H9 (cell line): ENCODE data around the gene RNF225. TPM values are rescaled to one million over a fixed set of nuclear protein-coding genes. Genes with fewer than 3 reads are reported as not detected.

Source experiments
- DNase-seq: peaks from one replicate; pipeline ENCODE4 v3.0.0-alpha.2; 2017
- H2AFZ ChIP-seq: one replicate; pipeline ENCODE4 v1.6.1; 2013; ENCODE audit warnings: mild to moderate bottlenecking, low read length, control low read depth, moderate library complexity
- H2AK5ac ChIP-seq: 2 replicates; pipeline ENCODE4 v1.6.1; 2013; ENCODE audit warnings: low read length, control low read depth, mixed read lengths; ENCODE audit not compliant: insufficient read length
- H2BK120ac ChIP-seq: one replicate; pipeline ENCODE4 v1.6.1; 2013; ENCODE audit warnings: low read depth, mild to moderate bottlenecking, low read length, control low read depth, inconsistent platforms; ENCODE audit not compliant: poor library complexity, severe bottlenecking
- H2BK12ac ChIP-seq: 2 replicates; pipeline ENCODE4 v1.6.1; 2013; ENCODE audit warnings: low read length, control low read depth, mixed read lengths, low read depth; ENCODE audit not compliant: insufficient read length
- H2BK15ac ChIP-seq: 2 replicates; pipeline ENCODE4 v1.6.1; 2013; ENCODE audit warnings: low read depth, low read length, control low read depth
- H2BK20ac ChIP-seq: one replicate; pipeline ENCODE4 v1.6.1; 2013; ENCODE audit warnings: low read depth, mild to moderate bottlenecking, low read length, control low read depth, inconsistent platforms; ENCODE audit not compliant: poor library complexity, severe bottlenecking
- H2BK5ac ChIP-seq: 2 replicates; pipeline ENCODE4 v1.6.1; 2013; ENCODE audit warnings: low read length, control low read depth, mixed read lengths; ENCODE audit not compliant: insufficient read length
- H3K14ac ChIP-seq: 2 replicates; pipeline ENCODE4 v1.6.1; 2013; ENCODE audit warnings: low read length, control low read depth; ENCODE audit not compliant: insufficient read depth
- H3K18ac ChIP-seq: 2 replicates; pipeline ENCODE4 v1.6.1; 2013; ENCODE audit warnings: low read depth, mild to moderate bottlenecking, mixed read lengths, low read length, control low read depth; ENCODE audit not compliant: insufficient read length
- H3K23ac ChIP-seq: 2 replicates; pipeline ENCODE4 v1.6.1; 2013; ENCODE audit warnings: low read length, control low read depth, mixed read lengths, low read depth; ENCODE audit not compliant: insufficient read length
- H3K23me2 ChIP-seq: 2 replicates; pipeline ENCODE4 v1.6.1; 2013; ENCODE audit warnings: low read depth, mild to moderate bottlenecking, mixed read lengths, low read length, control low read depth; ENCODE audit not compliant: insufficient read length, poor library complexity, severe bottlenecking
- H3K27ac ChIP-seq: 2 replicates; pipeline ENCODE4 v1.5.1; 2013; ENCODE audit warnings: low read length, control low read depth, mixed read lengths, low read depth; ENCODE audit not compliant: insufficient read length
- H3K27me3 ChIP-seq: 2 replicates; pipeline ENCODE4 v1.6.1; 2013; ENCODE audit warnings: low read length, control low read depth, inconsistent platforms; ENCODE audit not compliant: insufficient read depth
- H3K4ac ChIP-seq: 2 replicates; pipeline ENCODE4 v1.6.1; 2013; ENCODE audit warnings: low read depth, mild to moderate bottlenecking, control low read depth, inconsistent platforms, low read length, moderate library complexity
- H3K4me1 ChIP-seq: 2 replicates; pipeline ENCODE4 v1.6.1; 2013; ENCODE audit warnings: low read length, control low read depth, inconsistent platforms; ENCODE audit not compliant: insufficient read depth
- H3K4me2 ChIP-seq: 2 replicates; pipeline ENCODE4 v1.6.1; 2013; ENCODE audit warnings: low read length, control low read depth, mixed read lengths; ENCODE audit not compliant: insufficient read length, insufficient read depth
- H3K56ac ChIP-seq: 2 replicates; pipeline ENCODE4 v1.6.1; 2013; ENCODE audit warnings: low read depth, mild to moderate bottlenecking, mixed read lengths, low read length, control low read depth; ENCODE audit not compliant: insufficient read length
- H3K79me1 ChIP-seq: 2 replicates; pipeline ENCODE4 v1.6.1; 2013; ENCODE audit warnings: low read depth, mild to moderate bottlenecking, moderate library complexity, low read length, control low read depth, inconsistent platforms; ENCODE audit not compliant: insufficient read depth, poor library complexity, severe bottlenecking
- H3K79me2 ChIP-seq: 2 replicates; pipeline ENCODE4 v1.6.1; 2013; ENCODE audit warnings: low read length, control low read depth, inconsistent platforms; ENCODE audit not compliant: insufficient read depth
- H3K9ac ChIP-seq: 2 replicates; pipeline ENCODE4 v1.6.1; 2013; ENCODE audit warnings: low read length, control low read depth, mixed read lengths; ENCODE audit not compliant: insufficient read length; ENCODE audit errors: extremely low read depth
- H3K9me3 ChIP-seq: one replicate; pipeline ENCODE4 v1.6.1; 2013; ENCODE audit warnings: low read depth, low read length, inconsistent platforms; ENCODE audit not compliant: control insufficient read depth
- H3T11ph ChIP-seq: one replicate; pipeline ENCODE4 v1.6.1; 2013; ENCODE audit warnings: mild to moderate bottlenecking, low read length, control low read depth, inconsistent platforms
- H4K20me1 ChIP-seq: one replicate; pipeline ENCODE4 v1.6.1; 2013; ENCODE audit not compliant: control insufficient read depth, insufficient read length, insufficient read depth
- H4K5ac ChIP-seq: 2 replicates; pipeline ENCODE4 v1.6.1; 2013; ENCODE audit warnings: low read depth, mild to moderate bottlenecking, mixed read lengths, low read length, control low read depth; ENCODE audit not compliant: insufficient read length
- H4K8ac ChIP-seq: replicated peaks from 2 replicates; pipeline ENCODE4 v1.6.1; 2013; ENCODE audit warnings: low read length, control low read depth, mixed read lengths, low read depth; ENCODE audit not compliant: insufficient read length
- H4K91ac ChIP-seq: 2 replicates; pipeline ENCODE4 v1.6.1; 2013; ENCODE audit warnings: low read depth, mild to moderate bottlenecking, moderate library complexity, mixed read lengths, low read length, control low read depth; ENCODE audit not compliant: insufficient read length
- H3K27ac Mint-ChIP-seq, 3 experiments: 2 replicates in 2 of 3; 3 replicates in 1 of 3; pipeline ENCODE4 v1.8.0; 2020 to 2021; ENCODE audit warnings: mixed read lengths in 3 of 3, mild to moderate bottlenecking in 1 of 3, moderate library complexity in 1 of 3
- H3K27me3 Mint-ChIP-seq: 2 replicates; pipeline ENCODE4 v1.8.0; 2021; ENCODE audit warnings: low read depth, mild to moderate bottlenecking, moderate library complexity, mixed read lengths
- H3K36me3 Mint-ChIP-seq, 3 experiments: 2 replicates in 2 of 3; 3 replicates in 1 of 3; pipeline ENCODE4 v1.8.0; 2020 to 2021; ENCODE audit warnings: low read depth in 3 of 3, mixed read lengths in 3 of 3; ENCODE audit not compliant: insufficient read depth in 1 of 3
- H3K4me1 Mint-ChIP-seq, 2 experiments: 2 replicates each; pipeline ENCODE4 v1.8.0; 2020; ENCODE audit warnings: mixed read lengths in 2 of 2
- H3K4me3 Mint-ChIP-seq, 2 experiments: 2 replicates in 1 of 2; 3 replicates in 1 of 2; pipeline ENCODE4 v1.8.0; 2020 to 2021; ENCODE audit warnings: mild to moderate bottlenecking in 2 of 2, mixed read lengths in 2 of 2, moderate library complexity in 1 of 2
- H3K9me3 Mint-ChIP-seq, 2 experiments: 2 replicates in 1 of 2; 3 replicates in 1 of 2; pipeline ENCODE4 v1.8.0; 2020; ENCODE audit warnings: mild to moderate bottlenecking in 2 of 2, mixed read lengths in 2 of 2, moderate library complexity in 1 of 2
- CTCF ChIP-seq: fragments of 200-600 bp; sonication (generic); conservative IDR thresholded peaks from 3 replicates; pipeline ENCODE4 v1.8.0; 2021; ENCODE audit warnings: antibody characterized with exemption, mild to moderate bottlenecking
- WGBS: extraction: QIAGEN DNeasy Blood & Tissue Kit; methylation state at CpG from one replicate; pipeline ENCODE4 v1.1.7; 2013; ENCODE audit warnings: missing lambda C conversion rate, low lambda C conversion rate, mixed read lengths; ENCODE audit not compliant: insufficient read length; ENCODE audit errors: extremely low coverage; 5-methylcytosine and 5-hydroxymethylcytosine counted together
- total RNA-seq: library from RNA; stranded (reverse); gene quantifications from 2 replicates; pipeline ENCODE4 v1.2.1, GENCODE V29; 2021

The RNF225 gene
- total RNA-seq, 1 experiment from 2014 or later, result 2.1 TPM

DNA sequence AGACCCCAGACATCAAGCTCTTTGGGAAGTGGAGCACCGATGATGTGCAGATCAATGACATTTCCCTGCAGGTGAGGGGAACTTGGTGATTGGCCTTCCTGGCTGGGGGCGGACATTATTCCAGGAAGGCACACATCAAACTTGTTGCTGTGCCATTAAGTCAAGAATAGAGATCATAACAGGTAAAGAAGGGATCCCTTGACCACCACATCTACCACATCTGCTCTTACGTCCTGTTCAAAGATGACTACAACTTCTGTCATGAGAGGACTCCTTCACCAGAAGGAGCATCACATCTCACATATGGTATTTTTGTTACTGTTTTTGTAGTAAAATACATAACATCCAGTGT is 7.3 kb upstream of the RNF225 start:
- Histone ChIP-seq H4K5ac (no peak overlapping the region), H3T11ph (no peak overlapping the region), H2AFZ (no peak overlapping the region), H4K8ac (no peak overlapping the region), H2BK15ac (no peak overlapping the region), H2BK120ac (no peak overlapping the region), H2BK5ac (no peak overlapping the region), H3K79me1 (peaks cover 3% of the 10 kb centered on the region), H3K18ac (no peak overlapping the region), H3K23ac (no peak overlapping the region), H4K91ac (no peak overlapping the region), H3K4me1 (peaks cover 4% of the 10 kb centered on the region; the same call in 1 of the 2 replicates), H3K27me3 (no peaks in the 10 kb centered on the region), H3K14ac (no peak overlapping the region), H4K20me1 (no peaks in the 10 kb centered on the region), H3K56ac (no peak overlapping the region), H3K23me2 (peaks cover 7% of the 10 kb centered on the region), H3K9ac (peak overlapping the region; percentile 85), H2AK5ac (no peak overlapping the region), H2BK20ac (no peak overlapping the region), H3K4me2 (peak overlapping the region; percentile 94), H3K79me2 (peaks cover 10% of the 10 kb centered on the region; the same call in 1 of the 2 replicates), H3K27ac (no peak overlapping the region), H2BK12ac (no peak overlapping the region), H3K4ac (no peak overlapping the region), H3K9me3 (no peaks in the 10 kb centered on the region)
- TF ChIP-seq CTCF, result no peak
- Mint-ChIP-seq H3K9me3 (no peaks in the 10 kb centered on the region), H3K4me1 (peaks cover 22 to 30% of the 10 kb centered on the region in 2 experiments), H3K36me3 (peaks cover 45 to 53% (median 46%) of the 10 kb centered on the region in 3 experiments), H3K4me3 (peak overlapping the region; percentile 95 to 99), H3K27me3 (no peaks in the 10 kb centered on the region), H3K27ac (peak overlapping the region; percentile 68 to 95 (median 93); a peak in 4 of 7 replicates)
- no CpG with 5 or more reads among the region's 3 CpGs for WGBS
- DNase-seq, result peak; percentile 24
